ENCODE data around the gene CCL11.
"Not testable (repeated sequence)": the region's sequence is repeated elsewhere in the genome, so short reads cannot be mapped to it uniquely, and the experiment has no call there.

Gene CCL11

GRCh38 chr17:34312080-34312479, 26.5 kb downstream of the CCL11 start:
- DNase-seq, result no peak

GRCh38 chr17:34313164-34313563, 27.6 kb downstream of the CCL11 start:
- DNase-seq, result no peak

- DNase-seq, result no peak
These were observed 28.7 kb downstream of the CCL11 start for GRCh38 chr17:34314279-34314678.

GRCh38 chr17:34318474-34318873, 32.9 kb downstream of the CCL11 start:
- DNase-seq, result no peak

GRCh38 chr17:34319039-34319483, 33.5 kb downstream of the CCL11 start, which contains the start of gene CCL8:
Gene CCL8, plus strand, starts transcription at chr17:34319435. Its CDS starts 67 bp downstream, at chr17:34319502.
- no peak for DNase-seq

GRCh38 chr17:34321964-34322363, 36.4 kb downstream of the CCL11 start:
- DNase-seq, result no peak

- not testable (repeated sequence) for DNase-seq
These were observed 42.0 kb downstream of the CCL11 start for GRCh38 chr17:34327580-34327979.

GRCh38 chr17:34337701-34338100, 52.2 kb downstream of the CCL11 start:
- no peak for DNase-seq

Data from activated gamma-delta T cell (primary cell).